Measurements from ENCODE around the gene ZMYND8. TPM values are rescaled to one million over a fixed set of nuclear protein-coding genes. Genes with fewer than 3 reads are reported as not detected.

ZMYND8 gene
- total and polyA plus RNA-seq, 2 of the 8 experiments (the other 6 are each of a cell fraction or from before 2014, with no cell fraction given) = 50.5 to 163 TPM

DNA sequence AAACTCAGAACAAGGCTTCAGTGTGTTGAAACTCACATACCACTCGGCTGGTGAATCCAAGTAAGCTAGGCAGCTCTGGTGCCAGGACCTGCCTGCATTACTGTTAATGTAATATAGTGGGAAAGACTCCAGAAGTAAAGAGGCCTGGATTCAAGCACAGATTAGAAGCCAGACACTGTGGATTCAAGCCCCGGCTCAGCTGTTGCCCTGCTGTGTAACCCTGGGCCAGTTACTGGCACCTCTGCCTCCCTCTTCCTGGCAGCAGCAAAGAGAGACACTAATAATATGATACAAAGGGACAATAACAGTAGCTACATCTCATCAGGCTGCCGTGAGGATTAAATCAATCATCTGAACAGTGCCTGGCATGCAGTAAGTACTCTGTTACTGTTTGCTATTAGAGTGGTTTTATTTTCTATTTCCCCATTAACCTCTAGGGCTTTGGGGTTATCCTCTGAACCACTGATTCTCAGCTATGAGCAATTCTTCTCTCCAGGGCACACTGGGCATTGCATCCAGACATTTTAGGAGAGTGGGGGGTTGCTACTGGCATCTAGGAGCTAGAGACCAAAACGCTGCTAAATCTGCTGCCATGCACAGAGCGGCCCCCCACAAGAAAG is 92.9 kb downstream of the ZMYND8 start (continued):
- TF ChIP-seq, protein P1, sequence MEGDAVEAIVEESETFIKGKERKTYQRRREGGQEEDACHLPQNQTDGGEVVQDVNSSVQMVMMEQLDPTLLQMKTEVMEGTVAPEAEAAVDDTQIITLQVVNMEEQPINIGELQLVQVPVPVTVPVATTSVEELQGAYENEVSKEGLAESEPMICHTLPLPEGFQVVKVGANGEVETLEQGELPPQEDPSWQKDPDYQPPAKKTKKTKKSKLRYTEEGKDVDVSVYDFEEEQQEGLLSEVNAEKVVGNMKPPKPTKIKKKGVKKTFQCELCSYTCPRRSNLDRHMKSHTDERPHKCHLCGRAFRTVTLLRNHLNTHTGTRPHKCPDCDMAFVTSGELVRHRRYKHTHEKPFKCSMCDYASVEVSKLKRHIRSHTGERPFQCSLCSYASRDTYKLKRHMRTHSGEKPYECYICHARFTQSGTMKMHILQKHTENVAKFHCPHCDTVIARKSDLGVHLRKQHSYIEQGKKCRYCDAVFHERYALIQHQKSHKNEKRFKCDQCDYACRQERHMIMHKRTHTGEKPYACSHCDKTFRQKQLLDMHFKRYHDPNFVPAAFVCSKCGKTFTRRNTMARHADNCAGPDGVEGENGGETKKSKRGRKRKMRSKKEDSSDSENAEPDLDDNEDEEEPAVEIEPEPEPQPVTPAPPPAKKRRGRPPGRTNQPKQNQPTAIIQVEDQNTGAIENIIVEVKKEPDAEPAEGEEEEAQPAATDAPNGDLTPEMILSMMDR (IDR thresholded peaks at IDR 0.05; ENCODE audit: control extremely low read depth in 1 of 3, insufficient read depth in 1 of 3, low read depth in 1 of 3, low read length in 3 of 3) = no peak
- no peak for TF ChIP-seq SAP30 (IDR thresholded peaks at IDR 0.05; ENCODE audit: insufficient read depth, insufficient replicate concordance, low read length)
- no peak for TF ChIP-seq RAD21 (IDR thresholded peaks at IDR 0.05 in 1 of 2, conservative IDR thresholded peaks at IDR 0.05 in 1 of 2; ENCODE audit: low read depth in 2 of 2, low read length in 2 of 2)
- TF ChIP-seq FOSL1 (IDR thresholded peaks at IDR 0.05; ENCODE audit: insufficient read depth, low read depth, low read length) = no peak
- no peak for TF ChIP-seq SIRT6 (IDR thresholded peaks at IDR 0.05; ENCODE audit: low read length)
- no peak for TF ChIP-seq RBBP5 (IDR thresholded peaks at IDR 0.05; ENCODE audit: borderline replicate concordance, low read depth, low read length)
- no peak for TF ChIP-seq KDM1A (IDR thresholded peaks at IDR 0.05; ENCODE audit: borderline replicate concordance, low read length)
- no peak for TF ChIP-seq SP4 (IDR thresholded peaks at IDR 0.05; ENCODE audit: low read length)

Data from H1 (cell line).